Right forelimb (tissue), 1 donor: ENCODE measurements around the gene AOX1.
"Not testable (repeated sequence)": the region's sequence is repeated elsewhere in the genome, so short reads cannot be mapped to it uniquely, and the experiment has no call there.

ENCODE experiments used
- DNase-seq: peaks from one replicate; pipeline ENCODE4 v3.0.0-alpha.2; 2018

AOX1 gene

GRCh38 chr2:200585730-200586643 lies at the start of gene AOX1:
Gene AOX1, plus strand, starts transcription at chr2:200586014. Its CDS starts 95 bp downstream, at chr2:200586109.
- peak; percentile 73 for DNase-seq

- no peak for DNase-seq
Observed at GRCh38 chr2:200538139-200538538, 47.7 kb upstream of the AOX1 start.

DNA sequence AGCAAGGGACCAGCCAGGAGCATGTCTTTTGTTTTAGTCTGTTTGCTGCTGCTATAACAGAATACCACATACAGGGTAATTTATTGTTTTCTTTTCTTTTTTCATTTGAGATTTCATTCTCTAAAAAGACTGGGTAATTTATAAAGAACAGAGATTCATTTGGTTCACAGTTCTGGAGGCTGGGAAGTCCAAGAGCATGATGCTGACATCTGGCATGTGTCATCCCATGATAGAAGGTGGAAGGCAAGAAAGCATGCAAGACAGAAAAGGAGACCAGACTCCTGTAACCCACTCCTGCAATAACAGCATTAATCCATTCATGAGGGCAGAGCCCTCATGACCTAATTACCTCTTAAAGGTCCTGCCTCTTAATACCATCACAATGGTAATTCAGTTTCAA lies 45.0 kb upstream of the AOX1 start:
- DNase-seq: no peak

DNA sequence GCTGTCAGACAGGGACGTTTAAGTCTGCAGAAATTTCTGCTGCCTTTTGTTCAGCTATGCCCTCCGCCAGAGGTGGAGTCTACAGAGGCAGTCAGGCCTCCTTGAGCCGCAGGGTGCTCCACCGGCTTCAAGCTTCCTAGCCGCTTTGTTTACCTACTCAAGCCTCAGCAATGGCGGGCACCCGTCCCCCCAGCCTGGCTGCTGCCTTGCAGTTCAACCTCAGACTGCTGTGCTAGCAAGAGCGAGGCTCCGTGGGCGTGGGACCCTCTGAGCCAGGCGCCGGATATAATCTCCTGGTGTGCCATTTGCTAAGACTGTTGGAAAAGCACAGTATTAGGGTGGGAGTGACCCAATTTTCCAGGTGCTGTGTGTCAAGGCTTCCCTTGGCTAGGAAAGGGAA lies 19.2 kb upstream of the AOX1 start:
- DNase-seq: not testable (repeated sequence)

GRCh38 chr2:200567932-200568331 lies 17.9 kb upstream of the AOX1 start:
- DNase-seq: no peak

DNA sequence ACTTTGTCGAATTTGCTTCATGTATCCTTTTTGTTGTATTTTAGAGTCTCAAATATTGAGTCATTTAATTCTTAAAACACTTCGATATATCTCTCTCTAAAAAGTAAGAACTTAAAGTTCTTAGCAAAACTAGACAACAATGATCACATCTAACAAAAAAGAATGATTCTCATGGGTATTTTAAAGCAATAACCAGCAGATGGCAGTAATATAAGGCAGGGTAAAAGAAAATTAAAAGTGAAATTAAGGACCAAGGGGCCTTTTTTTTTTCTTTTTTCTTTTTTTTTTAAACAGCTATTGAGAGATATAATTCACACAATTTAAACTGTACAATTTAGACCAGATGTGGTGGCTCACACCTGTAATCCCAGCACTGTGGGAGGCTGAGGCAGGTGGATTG lies 9.9 kb upstream of the AOX1 start:
- DNase-seq: no peak

GRCh38 chr2:200577027-200577426 lies 8.8 kb upstream of the AOX1 start:
- no peak for DNase-seq

DNA sequence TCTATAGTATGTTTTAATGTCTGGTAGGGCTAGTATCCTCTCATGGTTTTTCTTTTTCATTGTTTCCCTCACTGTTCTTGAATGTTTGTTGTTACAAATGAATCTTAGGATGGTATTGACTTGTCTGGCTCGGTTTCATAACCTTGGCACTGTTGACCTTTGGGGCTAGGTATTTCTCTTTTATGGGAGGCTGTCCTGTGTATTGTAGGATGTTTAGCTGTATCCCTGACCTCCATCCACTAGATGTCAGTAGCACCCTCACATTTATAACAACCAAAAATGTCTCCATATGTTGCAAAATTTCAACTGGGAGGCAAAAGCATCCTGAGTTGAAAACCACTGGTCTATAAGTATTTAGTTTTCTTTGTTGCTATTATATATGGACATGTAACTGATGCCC lies 7.0 kb upstream of the AOX1 start:
- no peak for DNase-seq

DNA sequence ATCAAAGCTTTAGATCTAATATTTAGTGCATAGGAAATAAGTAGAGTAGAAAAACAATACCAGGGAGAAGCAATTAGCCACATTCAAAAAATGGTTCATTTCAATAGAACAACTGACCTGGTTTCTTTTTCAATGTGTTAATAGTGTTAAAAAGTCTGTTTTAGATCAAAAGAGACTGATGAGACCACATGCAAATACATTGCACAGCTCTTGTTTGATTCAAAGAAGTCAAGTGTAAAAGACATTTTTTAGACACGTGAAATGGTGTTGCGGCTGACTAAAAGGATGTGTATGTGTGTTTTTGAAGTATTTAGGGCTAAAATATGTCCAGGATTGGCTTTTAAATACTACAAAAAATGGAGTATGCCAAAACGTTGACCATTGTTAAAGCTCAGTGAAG lies 1.2 kb upstream of the AOX1 start:
- DNase-seq: no peak

- no peak for DNase-seq
Observed at GRCh38 chr2:200585340-200585729, 479 bp upstream of the AOX1 start.

DNA sequence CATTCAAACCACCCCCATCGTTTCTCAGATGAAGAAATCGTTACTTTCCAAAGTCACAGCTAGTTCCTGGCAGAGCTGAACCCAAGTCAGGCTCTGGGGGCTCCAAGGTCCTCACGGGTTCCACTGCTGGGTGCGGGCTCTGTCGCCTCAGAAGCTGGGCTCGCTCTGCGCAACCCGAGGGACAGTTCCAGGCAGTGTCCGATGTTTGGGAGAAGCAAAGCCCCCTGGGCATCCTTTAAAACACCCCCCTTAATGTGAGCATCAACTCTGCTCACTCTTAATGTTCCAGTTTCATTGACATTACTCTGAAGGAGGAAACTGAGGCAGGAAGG lies 796 bp downstream of the AOX1 start:
- DNase-seq: no peak

- DNase-seq: no peak
Observed at GRCh38 chr2:200587007-200587616, 1.3 kb downstream of the AOX1 start.

GRCh38 chr2:200588076-200588678 lies 2.4 kb downstream of the AOX1 start:
- DNase-seq: no peak

DNA sequence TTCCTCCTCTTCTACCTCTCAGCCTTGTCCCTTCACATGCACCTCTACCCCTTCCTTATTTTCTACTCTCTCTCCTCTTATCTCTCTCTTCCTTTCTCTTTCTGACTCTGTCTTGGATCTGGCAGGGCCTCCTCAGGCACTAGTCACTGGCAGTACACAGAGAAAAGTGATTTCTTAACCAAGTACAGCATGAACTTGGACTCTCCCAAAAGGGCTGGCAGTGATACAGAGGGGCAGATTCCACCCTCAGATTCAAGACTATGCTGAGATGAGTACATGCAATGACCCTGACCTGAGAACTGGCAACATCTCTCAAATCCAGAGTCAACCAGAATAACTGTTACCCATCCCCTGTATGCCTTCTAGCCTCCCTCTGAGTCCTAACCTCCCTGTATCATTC lies 4.3 kb downstream of the AOX1 start:
- no peak for DNase-seq

DNA sequence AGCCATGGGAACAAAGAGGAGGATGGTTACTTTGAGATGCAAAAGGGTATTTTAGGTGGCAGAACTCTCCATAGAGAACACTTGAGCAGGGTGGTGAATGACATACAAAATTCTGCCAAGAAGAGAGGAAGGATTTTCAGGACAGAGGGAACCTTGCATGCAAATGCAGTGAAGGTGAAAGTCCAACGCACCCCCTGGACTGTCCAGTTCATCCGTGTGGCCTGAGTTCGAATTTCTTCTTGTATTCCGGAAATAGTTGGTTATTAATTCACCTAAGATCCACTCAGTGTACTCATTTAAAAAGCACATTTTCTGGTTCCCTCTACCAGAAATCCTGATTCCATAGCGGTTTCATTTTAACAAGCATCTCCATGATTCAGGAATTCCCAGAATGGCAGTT lies 5.5 kb downstream of the AOX1 start:
- no peak for DNase-seq

DNA sequence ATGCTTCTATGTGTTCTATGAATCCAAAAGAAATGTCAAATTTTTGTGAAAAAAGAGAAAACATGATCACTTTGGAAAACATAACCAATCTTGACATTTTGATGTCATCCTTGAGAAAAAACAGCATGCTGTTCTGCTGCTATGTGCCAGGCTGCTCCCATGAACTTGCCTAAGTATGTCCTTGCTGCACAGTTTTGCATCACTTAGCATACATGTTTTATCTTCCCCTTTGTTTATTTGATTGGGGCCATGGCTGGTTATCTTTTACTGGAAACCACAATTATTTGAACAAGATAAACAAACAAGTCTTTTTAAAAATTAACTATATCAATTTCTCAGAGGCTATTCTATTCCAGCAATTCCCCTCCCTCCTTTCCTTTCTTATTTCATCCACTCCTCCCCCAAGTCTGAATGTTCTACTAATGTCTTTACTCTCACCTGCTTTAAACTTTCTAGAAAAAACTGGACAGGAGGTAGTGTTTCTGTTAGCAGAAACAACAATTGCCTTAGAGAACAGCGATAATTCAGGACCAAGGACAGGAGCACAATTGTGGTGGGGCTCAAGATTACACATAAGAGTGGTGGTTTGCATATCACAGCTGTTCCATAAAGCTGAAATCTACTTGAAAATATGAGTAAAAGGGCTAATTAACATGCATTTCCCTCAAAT lies 6.7 kb downstream of the AOX1 start:
- DNase-seq: no peak

- no peak for DNase-seq
Observed at GRCh38 chr2:200593905-200594304, 8.1 kb downstream of the AOX1 start.

DNA sequence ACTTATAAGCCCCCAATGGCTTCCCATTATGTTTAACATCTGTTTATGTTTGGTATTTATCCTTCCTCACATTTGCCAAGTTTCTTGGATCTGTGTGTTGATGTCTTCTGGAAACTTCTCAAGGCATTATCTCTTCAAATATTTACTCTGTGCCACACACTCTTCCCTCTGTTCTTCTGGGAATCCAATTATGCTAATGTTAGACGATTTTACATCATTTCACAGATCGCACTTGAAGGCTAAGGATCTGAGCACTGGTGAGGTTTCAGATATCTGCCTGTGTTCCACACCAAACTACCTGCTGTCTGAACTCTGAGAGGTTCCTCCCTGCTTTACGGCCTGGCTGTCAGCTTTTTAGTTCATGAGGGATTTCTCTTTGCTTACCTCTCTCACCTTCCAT lies 10.1 kb downstream of the AOX1 start:
- DNase-seq: no peak

- no peak for DNase-seq
Observed at GRCh38 chr2:200596774-200597570, 11.2 kb downstream of the AOX1 start.

DNA sequence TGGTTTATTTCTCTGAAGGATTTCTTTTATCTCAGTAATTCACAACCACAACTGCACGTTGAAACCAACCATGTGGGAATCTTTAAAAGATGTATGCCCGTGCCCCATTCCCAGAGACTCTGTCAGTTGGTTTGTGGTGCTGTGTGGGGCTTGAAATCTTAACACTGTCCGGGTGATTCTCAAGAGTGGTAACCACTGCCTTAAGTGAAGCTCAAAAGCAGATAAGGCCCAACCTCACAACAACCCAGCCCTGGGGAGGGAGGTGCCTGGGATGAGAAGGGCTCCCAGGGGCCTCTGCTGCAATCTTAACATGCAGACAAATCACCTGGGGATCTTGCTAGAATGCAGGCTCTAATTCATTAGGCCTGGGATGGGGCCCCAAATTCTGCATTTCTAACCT lies 13.4 kb downstream of the AOX1 start:
- DNase-seq: no peak

DNA sequence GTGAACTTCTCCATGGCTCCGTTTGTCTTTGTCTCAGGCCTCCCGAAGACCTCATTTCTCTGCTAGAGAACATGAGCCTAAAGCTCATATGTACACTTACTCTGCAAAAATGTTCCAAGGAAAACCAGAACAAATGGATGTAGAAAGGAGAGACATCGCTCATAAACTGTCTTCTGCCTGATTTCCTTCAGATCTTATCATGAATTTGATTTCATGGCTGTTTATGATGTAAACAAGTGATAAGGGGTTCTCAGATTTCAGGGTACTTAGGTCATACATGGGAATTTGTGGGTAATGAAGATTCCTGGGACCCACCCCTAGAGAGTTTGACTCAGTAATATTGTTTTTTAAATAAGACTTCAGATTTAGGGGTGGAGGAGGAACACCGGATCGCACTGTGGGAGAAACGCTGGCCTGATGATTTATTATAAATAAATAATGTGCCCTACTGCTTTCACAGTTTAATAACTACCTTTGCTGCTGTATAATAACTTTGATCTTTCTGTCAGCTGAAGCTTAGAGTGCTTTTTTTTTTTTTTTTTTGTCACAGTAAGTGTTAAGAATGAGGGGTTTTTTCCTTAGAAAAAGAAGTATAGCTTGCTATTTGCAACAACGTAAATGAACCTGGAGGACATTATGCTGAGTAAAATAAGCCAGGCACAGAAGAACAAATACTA lies 14.9 kb downstream of the AOX1 start:
- no peak for DNase-seq

DNA sequence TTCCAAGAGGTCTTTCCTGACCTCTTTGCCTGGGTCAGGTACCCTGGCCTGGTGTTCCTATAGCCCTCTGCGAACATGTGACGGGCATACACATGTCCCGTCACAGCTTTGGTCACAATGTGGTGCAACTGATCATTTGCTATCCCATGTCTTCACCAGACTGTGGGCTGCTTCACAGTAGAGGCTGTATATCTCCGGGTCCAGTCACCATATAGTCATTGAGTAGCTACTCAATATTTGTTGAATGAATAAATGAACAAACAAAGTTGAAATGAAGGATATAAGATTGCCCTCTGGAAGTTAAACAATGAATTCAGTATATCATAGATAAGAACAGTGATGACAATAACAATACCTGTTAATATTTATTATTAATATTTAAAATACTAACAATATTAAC lies 16.8 kb downstream of the AOX1 start:
- no peak for DNase-seq
